Stimulated activated CD4-positive, alpha-beta T cell treated with anti-CD3 and anti-CD28 coated beads, Interleukin-12 subunit alpha, Interleukin-12 subunit beta, amount 100 ng/mL, for 24 hours (primary cell): ENCODE results near the gene CTRB2.
"Not testable (repeated sequence)": the region's sequence is repeated elsewhere in the genome, so short reads cannot be mapped to it uniquely, and the experiment has no call there.

ENCODE experiments used
- DNase-seq, 2 experiments: peaks; one replicate each; pipeline ENCODE4 v3.0.0-alpha.2; 2020; ENCODE audit warnings: low read depth in 2 of 2

The CTRB2 gene

GRCh38 chr16:75205961-75206748, 806 bp downstream of the CTRB2 start:
- not testable (repeated sequence) for DNase-seq

- not testable (repeated sequence) for DNase-seq
Observed at GRCh38 chr16:75205438-75205837, 1.5 kb downstream of the CTRB2 start.

- not testable (repeated sequence) for DNase-seq
Observed at GRCh38 chr16:75204905-75205304, 2.1 kb downstream of the CTRB2 start.

- DNase-seq: no peak
Observed at GRCh38 chr16:75204410-75204758, 2.6 kb downstream of the CTRB2 start.

- no peak for DNase-seq
Observed at GRCh38 chr16:75203667-75204409, 3.1 kb downstream of the CTRB2 start.

GRCh38 chr16:75203096-75203495, 3.9 kb downstream of the CTRB2 start:
- no peak for DNase-seq

GRCh38 chr16:75202069-75202590, 4.8 kb downstream of the CTRB2 start:
- DNase-seq: no peak

GRCh38 chr16:75198135-75198600, 8.8 kb downstream of the CTRB2 start:
- no peak for DNase-seq

- DNase-seq: no peak
Observed at GRCh38 chr16:75197522-75198134, 9.3 kb downstream of the CTRB2 start.

- DNase-seq: no peak
Observed at GRCh38 chr16:75196836-75197235, 10.1 kb downstream of the CTRB2 start.

- DNase-seq: no peak
Observed at GRCh38 chr16:75195811-75196790, 10.9 kb downstream of the CTRB2 start.

- DNase-seq: no peak
Observed at GRCh38 chr16:75193730-75194444, 13.1 kb downstream of the CTRB2 start.

GRCh38 chr16:75193265-75193650, 13.7 kb downstream of the CTRB2 start:
- DNase-seq: no peak

GRCh38 chr16:75192606-75193264, 14.2 kb downstream of the CTRB2 start:
- no peak for DNase-seq

- DNase-seq: no peak
Observed at GRCh38 chr16:75189638-75190245, 17.2 kb downstream of the CTRB2 start.

- DNase-seq: no peak
Observed at GRCh38 chr16:75188832-75189477, 18.0 kb downstream of the CTRB2 start.

GRCh38 chr16:75181630-75182029, 25.3 kb downstream of the CTRB2 start:
- no peak for DNase-seq

- no peak for DNase-seq
Observed at GRCh38 chr16:75179208-75179607, 27.8 kb downstream of the CTRB2 start.

- no peak for DNase-seq
Observed at GRCh38 chr16:75176926-75177325, 30.0 kb downstream of the CTRB2 start.
